GM21515 (cell line): Measurements from ENCODE around the gene RBKS.
"Not testable (repeated sequence)": the region's sequence is repeated elsewhere in the genome, so short reads cannot be mapped to it uniquely, and the experiment has no call there.

ENCODE experiments used
- ATAC-seq: cut with Tn5 transposase; IDR thresholded peaks from one replicate; pipeline ENCODE4 v1.9.1; 2021; ENCODE audit not compliant: unreplicated experiment

RBKS gene

DNA sequence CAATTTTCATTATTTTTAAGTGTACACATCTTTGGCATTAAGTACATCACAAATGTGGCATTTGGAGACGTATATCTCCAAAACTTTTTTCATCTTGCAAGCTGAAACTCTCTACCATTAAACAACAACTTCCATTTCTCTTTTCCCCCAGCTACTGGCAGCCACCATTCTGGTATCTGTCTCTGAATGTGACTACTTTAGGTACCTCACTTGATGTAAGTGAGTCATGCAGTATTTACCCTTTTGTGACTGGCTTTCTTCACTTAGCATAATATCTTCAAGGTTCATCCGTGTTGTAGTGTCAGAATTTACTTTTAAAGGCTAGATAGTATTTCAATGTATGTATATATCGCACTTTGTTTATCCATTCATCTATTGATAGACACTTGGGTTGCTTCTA lies 17.4 kb upstream of the RBKS start:
- ATAC-seq: no peak

DNA sequence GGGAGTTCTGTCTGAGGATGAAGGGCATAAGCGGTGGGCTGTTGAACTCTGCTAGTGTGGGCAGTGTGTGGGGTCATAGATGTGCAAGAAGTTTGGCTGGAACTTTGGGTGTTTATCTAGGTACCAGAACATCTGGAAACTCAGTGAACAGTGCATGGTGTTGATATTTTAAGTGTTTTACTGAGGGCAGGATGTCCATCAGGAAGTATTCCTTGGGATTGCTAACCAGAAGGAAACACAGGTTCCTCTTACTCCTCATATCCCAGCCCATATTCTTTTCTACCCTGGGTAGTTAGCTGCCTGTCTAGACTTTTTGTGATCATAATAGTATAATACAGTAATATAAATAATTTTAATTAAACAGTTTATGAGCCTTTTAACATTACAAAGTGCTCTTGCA lies 15.9 kb upstream of the RBKS start:
- no peak for ATAC-seq

DNA sequence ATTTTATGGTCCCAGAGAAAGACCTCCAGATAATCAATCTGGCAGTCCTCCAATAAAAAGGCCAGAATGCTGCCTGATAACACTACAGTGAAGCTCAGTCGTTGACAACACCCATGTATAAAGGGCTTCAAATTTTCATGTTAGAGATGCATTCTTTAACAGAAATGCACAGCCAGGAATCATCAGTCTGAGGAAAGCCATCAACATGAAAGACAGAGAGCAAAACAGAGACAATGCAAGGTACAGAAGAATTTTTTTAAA lies 14.1 kb upstream of the RBKS start:
- ATAC-seq: no peak

DNA sequence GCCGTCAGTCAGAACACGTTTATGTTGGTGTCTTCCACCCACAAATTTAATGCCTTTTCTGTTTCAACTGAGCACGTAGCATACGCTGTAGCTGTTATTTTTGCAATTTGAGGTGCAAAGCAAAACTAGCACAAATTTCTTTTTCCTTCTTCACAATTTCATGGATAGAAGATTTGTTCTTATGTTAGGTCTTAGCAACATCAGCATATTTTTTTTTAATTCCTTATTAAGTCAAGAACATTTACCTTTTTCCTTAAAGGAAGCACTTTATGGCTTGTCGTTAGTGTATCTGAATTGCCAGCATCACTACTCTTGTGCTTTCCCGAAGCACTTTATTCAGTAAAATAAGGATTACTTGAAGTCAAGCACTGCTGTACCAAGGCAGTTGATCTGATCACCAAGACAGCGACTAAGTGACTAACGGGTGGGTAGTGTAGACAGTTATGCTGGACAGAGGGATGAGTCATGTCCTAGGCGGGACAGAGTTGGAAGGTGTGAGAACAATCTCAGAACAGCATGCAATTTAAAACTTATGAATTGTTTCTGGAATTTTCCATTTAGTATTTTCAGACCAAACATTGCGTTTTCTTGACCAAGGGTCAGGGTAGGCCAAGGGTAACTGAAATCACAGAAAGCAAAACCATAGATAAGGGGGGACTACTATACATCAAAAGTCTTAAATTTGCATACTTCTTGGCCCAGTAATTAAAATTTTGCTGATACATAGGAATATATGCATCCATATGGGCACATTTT lies 13.6 kb upstream of the RBKS start:
- no peak for ATAC-seq

DNA sequence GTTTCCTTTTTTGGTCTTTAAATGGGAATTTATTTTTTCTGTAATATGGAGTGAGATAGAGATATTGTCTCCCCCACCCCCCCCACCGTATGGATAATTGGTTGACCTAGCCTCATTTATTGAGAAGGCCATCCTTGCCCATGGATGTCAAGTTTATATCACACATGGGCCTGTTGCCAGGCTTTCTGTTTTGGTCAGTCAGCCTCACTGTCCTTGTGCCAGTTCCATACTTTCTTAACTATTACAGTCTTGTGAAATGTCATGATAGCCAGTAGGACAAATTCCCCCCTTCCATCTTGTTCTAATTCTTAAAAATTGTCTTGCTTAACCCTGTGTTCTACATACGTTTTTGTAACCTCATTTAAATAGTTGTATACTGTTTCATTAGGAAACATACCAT lies 12.8 kb upstream of the RBKS start:
- no peak for ATAC-seq

DNA sequence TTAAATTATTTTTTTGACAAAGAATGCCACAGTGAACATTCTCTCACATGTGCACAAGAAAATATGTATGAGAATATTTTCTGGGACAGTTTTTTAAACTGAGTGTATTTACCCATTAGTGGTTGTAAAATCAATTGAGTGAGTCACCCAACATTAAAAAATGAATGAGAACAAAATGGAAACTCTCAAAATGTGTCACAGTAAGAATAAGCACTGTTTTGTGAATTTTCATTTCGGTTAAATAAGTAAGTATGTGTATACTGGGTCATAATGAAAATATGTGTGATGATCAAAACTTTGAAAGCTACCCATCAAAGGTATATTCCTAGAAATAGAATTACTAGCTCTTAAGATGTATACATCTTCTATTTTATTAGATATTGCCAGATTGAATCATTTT lies 11.9 kb upstream of the RBKS start:
- no peak for ATAC-seq

DNA sequence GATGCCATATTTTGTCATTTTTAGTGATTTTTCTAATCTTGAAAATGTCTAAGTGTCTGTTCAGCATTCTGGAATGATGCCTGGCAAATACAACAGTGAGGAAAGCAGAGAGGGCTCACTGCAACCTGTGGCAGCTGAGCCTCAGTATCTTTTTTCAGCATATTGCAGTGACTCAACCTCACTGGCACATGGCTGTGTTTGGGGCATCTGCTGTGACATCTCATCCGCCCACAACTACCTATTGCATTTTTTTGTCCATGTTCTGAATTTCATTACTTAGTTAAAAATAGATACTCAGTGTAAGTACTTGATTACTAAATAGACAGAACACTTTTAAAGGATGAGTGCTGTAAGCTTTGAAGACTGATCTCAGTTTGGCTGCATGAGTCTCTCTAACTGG lies 11.0 kb upstream of the RBKS start:
- no peak for ATAC-seq

DNA sequence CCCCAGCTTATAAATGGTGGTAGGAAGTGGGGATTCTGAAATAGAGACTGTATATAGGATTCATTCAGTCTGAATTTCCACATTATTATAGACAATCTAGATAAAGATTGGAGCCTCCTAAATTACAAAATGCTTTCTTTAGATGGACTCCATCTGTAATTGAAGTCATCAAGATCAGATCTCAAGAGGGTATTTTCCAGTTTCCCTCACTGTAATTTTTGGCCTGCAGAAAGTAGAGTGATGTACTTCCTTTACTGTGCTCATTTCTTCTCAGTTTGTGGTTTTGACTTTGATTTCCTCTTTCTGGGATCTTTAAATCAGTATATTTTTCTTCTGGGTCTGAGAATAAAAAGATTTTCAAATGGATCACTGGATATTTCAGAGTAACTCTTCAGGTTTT lies 7.5 kb upstream of the RBKS start:
- no peak for ATAC-seq

DNA sequence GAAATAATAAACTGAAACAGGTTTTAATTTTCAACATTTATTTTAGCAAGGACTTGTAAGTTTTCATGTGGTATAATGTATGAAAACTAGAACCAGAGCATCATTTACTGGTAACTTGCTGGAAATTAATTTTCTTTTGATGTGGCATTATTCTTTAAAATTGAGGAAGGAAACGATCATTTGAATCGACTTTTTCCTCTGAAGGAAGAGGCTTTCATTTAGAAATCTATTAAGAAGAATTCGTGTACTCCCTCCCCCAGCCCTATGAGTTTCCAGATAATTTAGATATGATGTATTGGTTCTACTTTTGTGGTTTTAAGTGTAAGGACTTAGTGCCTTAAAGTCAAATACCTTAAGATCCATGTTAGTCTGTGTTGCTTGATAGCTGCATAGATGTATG lies 2.8 kb upstream of the RBKS start:
- no peak for ATAC-seq

DNA sequence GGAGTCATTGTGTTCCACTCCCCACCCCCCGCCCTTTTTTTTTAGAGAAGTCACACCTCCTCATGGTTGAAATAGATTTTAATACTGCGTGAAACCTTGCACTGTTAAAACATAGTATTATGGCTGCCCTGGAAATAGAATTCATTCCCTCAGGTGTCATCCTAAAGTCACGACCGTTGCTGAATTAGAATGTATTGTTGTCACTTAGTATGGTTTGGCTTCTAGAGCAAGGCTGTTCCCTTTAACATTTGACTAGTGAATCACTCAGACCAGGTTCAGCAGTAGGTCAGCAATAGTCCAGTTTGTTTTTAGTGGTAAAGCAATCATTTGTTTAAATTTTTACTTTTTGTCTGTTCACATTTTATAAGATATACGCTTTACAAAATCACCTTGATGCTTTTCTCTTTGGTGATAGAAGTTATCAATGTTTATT lies 1.5 kb upstream of the RBKS start:
- no peak for ATAC-seq

DNA sequence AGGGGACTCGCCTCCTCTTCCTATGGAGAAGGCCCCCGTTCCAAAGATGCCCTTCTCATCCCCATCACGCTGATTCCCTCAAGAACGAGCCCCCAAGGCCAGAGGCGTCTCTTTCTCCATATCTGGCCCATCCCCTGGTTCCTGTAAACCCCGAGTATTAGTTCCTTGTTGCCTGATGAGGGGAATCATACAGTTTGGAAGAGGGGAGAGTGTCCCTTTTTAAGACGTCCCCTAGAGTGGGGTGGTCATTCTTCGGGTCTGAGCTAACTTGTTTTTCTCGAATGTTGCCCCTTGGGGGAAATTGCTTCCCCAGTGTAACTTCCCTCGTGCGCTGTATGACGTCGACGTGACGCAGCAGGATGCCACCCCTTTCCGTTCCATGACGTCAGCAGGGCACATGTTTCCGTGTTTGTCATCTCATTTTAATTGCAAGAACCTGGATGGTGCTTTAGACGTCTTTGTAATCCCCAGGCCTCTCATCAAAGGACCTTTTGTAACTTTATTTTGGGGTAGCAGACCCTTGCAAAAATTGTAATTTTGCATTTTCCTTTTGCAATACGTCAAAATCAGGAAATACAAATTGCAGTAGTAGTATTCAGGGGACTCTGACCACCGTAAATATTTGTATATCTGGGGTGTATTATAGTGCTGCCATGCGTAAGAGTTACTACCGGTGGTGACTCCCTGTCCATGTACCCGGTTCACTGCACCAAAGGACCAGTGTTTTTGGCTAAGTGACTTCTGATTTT lies 911 bp upstream of the RBKS start:
- peak; percentile 26 for ATAC-seq

DNA sequence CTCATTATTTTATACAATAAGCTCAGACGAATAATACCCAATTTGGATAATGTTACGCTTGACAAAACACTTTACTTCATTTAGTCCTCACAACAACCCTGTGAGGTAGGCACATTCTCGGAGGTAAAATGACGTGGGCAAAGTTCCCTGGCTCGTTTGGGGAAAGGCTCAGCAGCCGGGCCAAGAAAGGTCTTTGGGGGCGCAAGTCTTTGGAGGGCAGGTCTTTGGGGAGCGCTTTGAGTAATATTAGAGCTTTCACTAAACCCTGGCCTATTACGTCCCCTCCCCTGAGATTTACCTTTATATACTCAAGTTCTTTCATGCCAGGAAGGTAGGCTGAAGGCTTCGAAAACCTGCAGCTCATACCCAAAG lies 427 bp downstream of the RBKS start:
- ATAC-seq: no peak

DNA sequence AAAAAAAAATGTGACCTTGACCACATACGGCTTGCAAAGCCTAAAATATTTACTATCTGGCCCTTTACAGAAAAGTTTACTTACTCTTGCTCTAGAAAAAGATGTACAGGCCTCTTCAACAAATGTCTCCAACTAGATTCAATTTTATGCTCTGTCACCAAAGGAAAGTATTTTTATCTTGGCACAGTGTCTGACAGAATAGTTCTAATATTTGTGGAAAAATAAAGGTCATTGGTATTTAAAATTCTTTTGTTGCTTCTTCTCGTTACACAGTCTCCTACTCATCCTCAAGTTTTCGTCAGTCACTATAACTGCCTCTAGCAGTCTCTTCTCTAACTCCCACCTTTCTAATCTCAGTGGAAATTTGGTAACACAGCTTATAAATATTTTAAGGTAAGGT lies 1.4 kb downstream of the RBKS start:
- ATAC-seq: no peak

DNA sequence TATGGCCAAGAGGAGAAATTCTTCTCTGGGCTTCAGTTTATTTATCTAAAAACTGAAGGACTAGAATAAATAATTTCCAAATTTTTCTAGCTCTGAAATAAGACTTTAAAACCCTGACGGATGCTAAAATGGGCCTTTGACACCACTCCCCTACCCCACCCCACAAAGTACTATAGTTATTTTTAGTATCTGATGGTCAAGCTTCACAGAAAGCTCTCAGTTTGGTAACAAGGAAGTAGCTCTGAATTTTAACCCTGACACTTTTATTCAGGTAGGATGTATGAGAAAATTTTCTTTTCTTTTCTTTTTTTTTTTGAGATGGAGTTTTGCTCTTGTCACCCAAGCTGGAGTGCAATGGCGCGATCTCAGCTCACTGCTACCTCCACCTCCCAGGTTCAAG lies 2.4 kb downstream of the RBKS start:
- no peak for ATAC-seq

DNA sequence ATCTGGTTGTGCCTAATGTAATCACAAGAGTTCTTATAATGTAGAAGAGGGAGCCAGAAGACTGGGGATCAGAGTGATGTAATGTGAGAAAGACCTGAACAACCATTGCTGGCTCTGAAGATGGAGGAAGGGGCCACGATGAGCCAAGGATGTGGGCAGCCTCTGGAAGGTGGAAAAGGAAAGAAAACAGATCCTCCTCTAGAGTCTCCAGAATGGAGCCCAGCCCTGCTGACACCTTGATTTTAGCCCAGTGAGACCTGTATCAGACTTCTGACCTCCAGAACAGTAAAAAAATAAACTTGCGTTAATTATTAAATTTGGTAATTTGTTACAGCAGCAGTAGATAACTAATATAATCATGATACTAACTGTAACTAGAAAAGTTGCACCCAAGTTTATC lies 3.1 kb downstream of the RBKS start:
- ATAC-seq: no peak

DNA sequence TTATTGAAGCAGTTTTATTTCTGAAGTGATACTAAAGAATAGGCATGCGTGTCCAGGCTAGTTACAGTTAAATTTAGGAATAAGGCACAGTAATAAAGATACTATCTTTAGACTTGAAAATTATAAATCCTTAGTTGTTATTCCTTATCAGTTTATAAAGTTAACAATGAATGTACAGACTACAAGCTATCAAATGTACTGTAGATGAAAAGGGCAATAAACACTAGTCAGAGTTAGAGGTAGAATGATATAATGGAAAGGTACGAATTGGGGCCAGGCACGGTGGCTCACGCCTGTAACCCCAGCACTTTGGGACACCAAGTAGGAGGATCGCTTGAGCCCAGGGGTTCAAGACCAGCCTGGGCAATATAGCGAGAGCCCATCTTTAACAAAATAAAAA lies 3.9 kb downstream of the RBKS start:
- ATAC-seq: no peak

DNA sequence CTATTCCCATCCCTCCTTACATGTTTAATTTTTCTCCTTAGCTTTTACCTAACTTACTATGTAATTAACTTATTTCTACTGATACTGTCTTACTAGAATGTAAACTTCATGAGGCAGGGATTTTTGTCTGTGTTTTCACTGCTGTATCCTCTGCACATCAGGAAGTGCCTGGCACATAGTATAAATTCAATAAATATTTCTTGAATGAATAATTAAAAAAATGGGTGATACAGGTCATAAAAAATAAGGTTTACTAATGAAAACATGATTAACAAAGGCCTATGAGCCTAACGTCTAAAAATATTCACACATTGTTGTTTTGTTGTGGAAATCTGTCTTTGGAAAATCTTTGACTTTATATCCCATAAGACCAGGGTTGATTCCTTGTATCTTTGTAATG lies 4.5 kb downstream of the RBKS start:
- ATAC-seq: no peak

DNA sequence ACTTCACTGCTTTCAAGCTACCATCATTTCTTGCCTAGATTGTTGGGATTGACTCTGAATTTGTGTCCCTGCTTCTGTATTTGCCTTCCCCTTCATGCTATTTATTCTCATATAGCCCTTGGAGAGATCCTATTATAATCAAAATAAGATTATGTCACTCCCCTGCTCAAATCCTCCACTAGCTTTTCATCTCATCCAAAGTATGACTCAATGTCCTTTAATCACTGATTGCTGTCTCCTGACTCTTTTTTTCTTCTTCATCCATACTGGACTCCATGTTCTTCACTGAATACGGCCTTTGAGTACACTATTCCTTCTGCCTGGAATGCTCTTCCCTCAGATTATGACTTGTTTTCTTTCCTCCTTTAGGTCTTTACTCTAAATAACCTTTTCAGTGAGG lies 5.0 kb downstream of the RBKS start:
- ATAC-seq: no peak

DNA sequence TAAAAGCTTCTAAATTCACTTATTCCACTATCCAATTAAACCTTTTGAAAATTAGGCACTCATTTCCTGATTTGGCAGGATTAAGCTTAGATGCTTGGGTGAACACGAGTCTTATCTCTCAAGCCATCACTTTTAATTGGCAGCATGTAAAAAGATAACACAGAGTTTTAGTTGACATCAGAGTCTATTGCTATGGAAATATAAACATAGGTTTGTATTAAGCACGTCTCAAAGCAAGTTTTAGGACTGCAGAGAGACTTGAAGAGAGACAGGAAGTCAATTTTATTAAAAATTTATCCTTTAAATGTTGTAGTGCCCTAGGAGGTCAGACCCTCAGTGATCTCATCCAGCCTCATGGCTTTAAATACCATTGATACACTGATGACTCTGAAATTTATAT lies 5.6 kb downstream of the RBKS start:
- no peak for ATAC-seq

DNA sequence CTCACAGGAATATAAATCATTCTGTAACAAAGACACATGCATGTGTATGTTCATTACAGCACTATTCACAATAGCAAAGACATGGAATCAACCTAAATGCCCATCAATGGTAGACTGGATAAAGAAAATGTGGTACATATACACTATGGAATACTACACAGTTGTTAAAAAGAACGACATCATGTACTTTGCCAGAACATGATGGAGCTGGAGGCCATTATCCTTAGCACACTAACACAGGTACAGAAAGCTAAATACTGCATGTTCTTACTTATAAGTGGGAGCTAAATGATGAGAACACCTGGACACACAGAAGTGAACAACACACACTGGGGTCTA lies 7.6 kb downstream of the RBKS start:
- ATAC-seq: not testable (repeated sequence)

DNA sequence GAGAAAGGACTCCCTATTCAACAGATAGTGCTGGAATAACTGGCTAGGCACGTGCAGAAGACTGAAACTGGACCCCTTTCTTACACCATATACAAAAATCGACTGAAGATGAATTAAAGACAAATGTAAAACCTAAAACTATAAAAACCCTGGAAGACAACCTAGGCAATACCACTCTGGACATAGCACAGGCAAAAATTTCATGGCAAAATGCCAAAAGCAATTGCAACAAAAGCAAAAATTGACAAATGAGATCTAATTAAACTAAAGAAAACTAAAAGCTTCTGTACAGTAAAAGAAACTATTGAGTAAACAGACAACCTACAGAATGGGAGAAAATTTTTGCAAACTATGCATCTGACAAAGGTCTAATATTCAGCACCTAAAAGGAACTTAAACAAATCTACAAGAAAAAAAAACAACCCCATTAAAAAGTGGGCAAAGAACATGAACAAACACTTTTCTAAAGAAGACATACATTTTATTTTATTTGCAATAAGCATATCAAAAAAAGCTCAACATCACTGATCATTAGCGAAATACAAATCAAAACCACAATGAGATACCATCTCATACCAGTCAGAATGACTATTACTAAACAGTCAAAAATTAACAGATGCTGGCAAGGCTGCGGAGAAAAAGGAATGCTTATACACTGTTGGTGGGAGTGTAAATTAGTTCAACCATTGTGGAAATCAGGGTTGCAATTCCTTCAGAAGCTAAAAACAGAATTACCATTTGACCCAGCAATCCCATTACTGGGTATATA lies 8.2 kb downstream of the RBKS start:
- ATAC-seq: not testable (repeated sequence)

DNA sequence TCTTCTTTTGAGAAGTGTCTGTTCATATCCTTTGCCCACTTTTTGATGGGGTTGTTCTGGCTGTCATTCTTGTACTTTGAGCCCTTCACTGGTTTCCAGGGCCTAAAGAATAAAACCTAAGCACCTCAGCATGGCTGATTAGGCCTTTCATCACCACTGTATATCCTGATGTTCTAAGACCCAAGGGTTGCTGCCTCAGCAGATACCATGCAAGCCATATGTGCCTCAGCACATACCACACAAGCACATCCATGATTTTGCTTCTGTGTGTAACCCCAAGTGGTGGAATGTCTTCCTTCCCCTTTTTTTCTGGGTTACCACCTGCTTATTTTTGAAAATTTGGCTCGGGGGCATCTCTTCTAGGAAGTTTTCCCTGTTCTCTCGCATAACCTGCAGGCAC lies 11.4 kb downstream of the RBKS start:
- no peak for ATAC-seq
